ENCODE measurements around the gene GGT6.

Gene GGT6

DNA sequence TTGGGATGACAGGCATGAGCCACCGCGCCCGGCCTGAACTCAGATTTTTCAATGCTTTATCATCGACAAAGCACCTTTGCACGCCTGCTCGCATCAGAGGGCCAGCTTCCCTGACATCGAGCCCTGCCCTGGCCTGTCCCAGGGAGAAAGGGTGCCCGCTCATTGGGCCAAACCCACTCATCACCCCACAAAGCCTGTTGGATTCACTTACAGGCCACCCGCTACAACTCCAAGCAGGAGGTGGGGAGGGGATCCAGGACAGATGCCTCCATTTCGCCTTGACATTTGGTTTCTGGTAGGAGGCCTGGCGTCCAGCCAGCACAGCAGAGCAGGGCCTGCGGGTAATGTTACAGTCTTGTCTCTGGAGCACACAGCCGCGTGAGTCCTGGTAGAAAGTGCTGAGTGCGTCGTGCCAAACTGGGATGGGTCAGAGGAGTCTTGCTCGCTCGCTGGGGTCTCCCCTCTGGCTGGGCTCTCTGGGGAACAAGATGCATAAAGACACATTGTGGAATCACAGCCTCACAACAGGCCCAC, 43.8 kb upstream of the GGT6 start:
- H3K36me3 ChIP-seq (ENCODE audit: insufficient read depth, low read length), result no peaks in the 10 kb centered on the region
- H3K4me1 ChIP-seq (ENCODE audit: insufficient read depth, low read length), result peaks cover 6% of the 10 kb centered on the region
- no peaks in the 10 kb centered on the region for H4K20me1 ChIP-seq (ENCODE audit: insufficient read depth, low read length)
- peaks cover 6% of the 10 kb centered on the region for H3K27me3 ChIP-seq (ENCODE audit: insufficient read depth, low read length, poor library complexity)
- ATAC-seq (ENCODE audit: insufficient read depth, low read depth) (no peak), DNase-seq (no peak)
- H3K9ac ChIP-seq (ENCODE audit: low read depth, low read length), result no peak overlapping the region
- no peak overlapping the region for H3K27ac ChIP-seq (ENCODE audit: low read length)
- H3K4me2 ChIP-seq (ENCODE audit: insufficient read depth, low read length), result no peak overlapping the region
- no peak overlapping the region; the same call in 1 of the 2 replicates for H2AFZ ChIP-seq (ENCODE audit: low read depth, low read length)
- H3K79me2 ChIP-seq (ENCODE audit: insufficient read depth, low read length), result no peaks in the 10 kb centered on the region
- TF ChIP-seq, protein P1, sequence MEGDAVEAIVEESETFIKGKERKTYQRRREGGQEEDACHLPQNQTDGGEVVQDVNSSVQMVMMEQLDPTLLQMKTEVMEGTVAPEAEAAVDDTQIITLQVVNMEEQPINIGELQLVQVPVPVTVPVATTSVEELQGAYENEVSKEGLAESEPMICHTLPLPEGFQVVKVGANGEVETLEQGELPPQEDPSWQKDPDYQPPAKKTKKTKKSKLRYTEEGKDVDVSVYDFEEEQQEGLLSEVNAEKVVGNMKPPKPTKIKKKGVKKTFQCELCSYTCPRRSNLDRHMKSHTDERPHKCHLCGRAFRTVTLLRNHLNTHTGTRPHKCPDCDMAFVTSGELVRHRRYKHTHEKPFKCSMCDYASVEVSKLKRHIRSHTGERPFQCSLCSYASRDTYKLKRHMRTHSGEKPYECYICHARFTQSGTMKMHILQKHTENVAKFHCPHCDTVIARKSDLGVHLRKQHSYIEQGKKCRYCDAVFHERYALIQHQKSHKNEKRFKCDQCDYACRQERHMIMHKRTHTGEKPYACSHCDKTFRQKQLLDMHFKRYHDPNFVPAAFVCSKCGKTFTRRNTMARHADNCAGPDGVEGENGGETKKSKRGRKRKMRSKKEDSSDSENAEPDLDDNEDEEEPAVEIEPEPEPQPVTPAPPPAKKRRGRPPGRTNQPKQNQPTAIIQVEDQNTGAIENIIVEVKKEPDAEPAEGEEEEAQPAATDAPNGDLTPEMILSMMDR (IDR thresholded peaks at IDR 0.05; ENCODE audit: borderline replicate concordance, extremely low read depth, low read length, poor library complexity, severe bottlenecking), result no peak
- no peak for TF ChIP-seq EZH2 (IDR thresholded peaks at IDR 0.05; ENCODE audit: borderline replicate concordance, low read depth, low read length, severe bottlenecking)
- no peak overlapping the region for H3K4me3 ChIP-seq (ENCODE audit: low read depth in 1 of 2, low read length in 2 of 2)
- no peaks in the 10 kb centered on the region for H3K9me3 ChIP-seq (ENCODE audit: insufficient read depth, low read length, severe bottlenecking)

DNA sequence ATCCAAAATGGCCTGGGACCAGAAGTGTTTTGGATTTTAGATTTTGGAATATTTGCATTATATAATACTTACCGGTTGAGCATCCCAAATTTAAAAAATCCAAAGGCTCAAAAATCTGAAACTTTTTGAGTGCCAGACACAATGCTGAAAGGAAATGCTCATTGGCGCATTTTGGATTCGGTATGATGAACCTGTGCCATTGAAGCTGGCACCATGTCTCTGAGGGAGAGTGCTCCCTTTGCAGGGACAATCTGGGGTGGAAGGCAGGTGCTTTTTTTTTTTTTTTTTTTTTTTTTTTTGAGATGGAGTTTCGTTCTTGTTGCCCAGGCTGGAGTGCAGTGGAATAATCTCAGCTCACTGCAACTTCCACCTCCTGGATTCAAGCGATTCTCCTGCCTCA, 41.7 kb upstream of the GGT6 start:
- Histone ChIP-seq H3K9me3 (ENCODE audit: insufficient read depth, low read length, severe bottlenecking) (no peaks in the 10 kb centered on the region), H3K9ac (ENCODE audit: low read depth, low read length) (no peak overlapping the region), H3K27ac (ENCODE audit: low read length) (no peak overlapping the region), H3K27me3 (ENCODE audit: insufficient read depth, low read length, poor library complexity) (peaks cover 2% of the 10 kb centered on the region), H3K4me3 (ENCODE audit: low read depth in 1 of 2, low read length in 2 of 2) (no peak overlapping the region), H2AFZ (ENCODE audit: low read depth, low read length) (no peak overlapping the region), H3K36me3 (ENCODE audit: insufficient read depth, low read length) (no peaks in the 10 kb centered on the region), H3K4me1 (ENCODE audit: insufficient read depth, low read length) (peaks cover 6% of the 10 kb centered on the region), H4K20me1 (ENCODE audit: insufficient read depth, low read length) (no peaks in the 10 kb centered on the region), H3K79me2 (ENCODE audit: insufficient read depth, low read length) (no peaks in the 10 kb centered on the region), H3K4me2 (ENCODE audit: insufficient read depth, low read length) (no peak overlapping the region)
- DNase-seq (no peak), ATAC-seq (ENCODE audit: insufficient read depth, low read depth) (no peak)
- TF ChIP-seq EZH2 (IDR thresholded peaks at IDR 0.05; ENCODE audit: borderline replicate concordance, low read depth, low read length, severe bottlenecking), result no peak
- TF ChIP-seq, protein P1 (IDR thresholded peaks at IDR 0.05; ENCODE audit: borderline replicate concordance, extremely low read depth, low read length, poor library complexity, severe bottlenecking), result no peak

DNA sequence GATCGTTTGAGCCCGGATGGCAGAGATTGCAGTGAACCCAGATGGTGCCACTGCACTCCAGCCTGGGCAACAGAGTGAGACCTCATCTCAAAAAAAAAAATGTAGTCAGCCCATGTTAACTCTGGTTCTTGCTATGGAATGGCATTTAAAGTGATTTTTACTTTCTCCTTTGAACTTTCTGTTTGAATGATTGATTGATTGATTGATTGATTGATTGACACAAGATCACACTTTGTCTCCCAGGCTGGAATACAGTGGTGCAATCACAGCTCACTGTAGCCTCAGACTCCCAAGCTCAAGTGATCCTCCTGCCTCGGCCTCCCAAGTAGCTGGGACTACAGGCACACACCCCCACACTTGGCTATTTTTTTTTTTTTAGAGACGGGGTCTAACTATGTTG, 40.9 kb upstream of the GGT6 start:
- Histone ChIP-seq H3K4me3 (ENCODE audit: low read depth in 1 of 2, low read length in 2 of 2) (no peak overlapping the region), H3K79me2 (ENCODE audit: insufficient read depth, low read length) (no peaks in the 10 kb centered on the region), H3K36me3 (ENCODE audit: insufficient read depth, low read length) (no peaks in the 10 kb centered on the region), H4K20me1 (ENCODE audit: insufficient read depth, low read length) (no peaks in the 10 kb centered on the region), H3K4me2 (ENCODE audit: insufficient read depth, low read length) (no peak overlapping the region), H3K9me3 (ENCODE audit: insufficient read depth, low read length, severe bottlenecking) (no peaks in the 10 kb centered on the region), H3K27me3 (ENCODE audit: insufficient read depth, low read length, poor library complexity) (peaks cover 2% of the 10 kb centered on the region), H2AFZ (ENCODE audit: low read depth, low read length) (no peak overlapping the region), H3K9ac (ENCODE audit: low read depth, low read length) (no peak overlapping the region), H3K27ac (ENCODE audit: low read length) (no peak overlapping the region), H3K4me1 (ENCODE audit: insufficient read depth, low read length) (peaks cover 6% of the 10 kb centered on the region)
- no peak for DNase-seq
- no peak for ATAC-seq (ENCODE audit: insufficient read depth, low read depth)
- no peak for TF ChIP-seq EZH2 (IDR thresholded peaks at IDR 0.05; ENCODE audit: borderline replicate concordance, low read depth, low read length, severe bottlenecking)
- TF ChIP-seq, protein P1 (IDR thresholded peaks at IDR 0.05; ENCODE audit: borderline replicate concordance, extremely low read depth, low read length, poor library complexity, severe bottlenecking), result no peak

All from DND-41 (cell line).